NCI-H146 (cell line): ENCODE measurements around the gene CFD.

Experiments used
- DNase-seq: peaks from one replicate; lab custom pipeline; 2025; lab: John Stamatoyannopoulos, UW

The CFD gene

DNA sequence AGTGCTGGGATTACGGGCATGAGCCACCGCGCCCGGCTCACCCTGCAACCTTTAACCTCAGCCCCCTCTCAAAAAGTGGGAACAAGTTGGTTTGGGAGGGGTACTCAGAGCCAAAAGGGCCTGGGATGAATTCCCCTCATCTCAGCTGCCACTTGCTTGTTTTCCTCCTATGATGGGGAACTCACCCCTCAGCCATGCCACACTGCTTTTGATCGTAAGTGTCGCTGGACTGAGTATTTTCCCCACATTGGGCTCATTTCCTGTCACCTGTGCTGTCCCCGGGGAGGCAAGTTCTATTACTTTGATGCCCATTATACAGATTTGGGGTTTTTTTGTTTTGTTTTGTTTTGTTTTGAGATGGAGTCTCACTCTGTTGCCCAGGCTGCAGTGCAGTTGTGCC, 47.0 kb downstream of the CFD start:
- DNase-seq: no peak

DNA sequence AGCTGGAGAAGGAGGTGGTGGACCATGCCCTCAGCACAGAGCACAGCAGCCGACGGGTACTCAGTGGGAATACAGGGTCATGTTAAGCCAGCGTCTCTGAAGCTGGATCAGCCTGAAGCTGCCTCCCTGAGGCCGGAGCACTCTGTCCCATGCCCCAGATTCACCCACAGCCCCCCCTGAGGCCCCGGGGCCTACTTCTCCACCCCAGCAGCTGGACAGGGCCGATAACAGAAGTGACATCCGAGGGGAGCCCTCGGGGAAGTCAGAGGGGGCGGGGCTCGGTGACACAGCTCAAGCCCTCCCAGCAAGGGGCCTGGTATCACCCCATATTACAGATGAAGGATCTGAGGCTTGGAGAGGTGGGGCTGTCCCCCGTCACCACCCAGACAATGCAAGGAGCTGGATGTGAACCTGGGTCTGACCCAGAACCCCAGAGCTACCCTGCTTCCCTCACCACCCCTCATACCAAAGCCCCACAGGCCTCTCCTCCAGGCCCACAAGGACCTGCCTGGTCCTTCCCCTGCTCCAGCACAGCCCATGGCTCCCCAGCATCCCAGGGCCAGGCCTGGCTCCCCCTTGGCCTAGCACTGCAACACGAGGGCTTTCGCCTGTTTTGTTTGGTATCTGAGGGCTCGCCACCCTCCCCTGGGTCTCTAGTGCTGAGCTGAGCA, 47.9 kb downstream of the CFD start:
- no peak for DNase-seq

DNA sequence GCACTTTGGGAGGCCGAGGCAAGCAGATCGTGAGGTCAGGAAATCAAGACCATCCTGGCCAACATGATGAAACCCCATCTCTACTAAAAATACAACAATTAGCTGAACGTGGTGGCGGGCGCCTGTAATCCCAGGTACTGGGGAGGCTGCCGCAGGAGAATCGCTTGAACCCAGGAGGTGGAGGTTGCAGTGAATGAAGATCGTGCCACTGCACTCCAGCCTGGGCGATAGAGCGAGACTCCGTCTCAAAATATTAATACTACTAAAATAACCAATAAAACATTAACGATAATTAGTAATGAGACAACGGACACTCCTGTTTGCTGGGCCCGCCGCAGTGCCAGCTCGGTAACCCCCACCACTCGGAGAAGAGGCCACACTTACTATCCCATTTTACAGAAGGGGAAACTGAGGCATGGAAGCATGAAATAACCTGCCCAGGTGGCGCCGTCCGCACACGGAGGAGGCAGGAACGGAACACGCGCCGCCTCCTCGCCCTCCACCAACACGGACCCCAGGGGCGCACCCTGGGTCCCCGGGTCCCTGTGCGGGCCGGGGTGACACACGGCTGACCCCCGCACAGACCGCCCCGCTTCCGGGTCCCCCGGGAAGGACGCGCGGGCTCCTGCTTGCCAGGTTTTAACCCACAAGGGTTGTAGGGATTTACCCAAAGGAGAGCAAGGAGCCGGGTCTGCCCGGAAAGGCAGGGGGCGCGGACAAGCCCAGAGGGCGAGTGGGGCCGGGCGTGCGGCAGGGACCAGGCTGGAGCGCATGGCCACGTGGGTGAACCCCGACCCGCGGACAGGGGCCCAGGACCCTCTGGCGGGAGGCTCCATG, 52.0 kb downstream of the CFD start:
- DNase-seq: no peak

DNA sequence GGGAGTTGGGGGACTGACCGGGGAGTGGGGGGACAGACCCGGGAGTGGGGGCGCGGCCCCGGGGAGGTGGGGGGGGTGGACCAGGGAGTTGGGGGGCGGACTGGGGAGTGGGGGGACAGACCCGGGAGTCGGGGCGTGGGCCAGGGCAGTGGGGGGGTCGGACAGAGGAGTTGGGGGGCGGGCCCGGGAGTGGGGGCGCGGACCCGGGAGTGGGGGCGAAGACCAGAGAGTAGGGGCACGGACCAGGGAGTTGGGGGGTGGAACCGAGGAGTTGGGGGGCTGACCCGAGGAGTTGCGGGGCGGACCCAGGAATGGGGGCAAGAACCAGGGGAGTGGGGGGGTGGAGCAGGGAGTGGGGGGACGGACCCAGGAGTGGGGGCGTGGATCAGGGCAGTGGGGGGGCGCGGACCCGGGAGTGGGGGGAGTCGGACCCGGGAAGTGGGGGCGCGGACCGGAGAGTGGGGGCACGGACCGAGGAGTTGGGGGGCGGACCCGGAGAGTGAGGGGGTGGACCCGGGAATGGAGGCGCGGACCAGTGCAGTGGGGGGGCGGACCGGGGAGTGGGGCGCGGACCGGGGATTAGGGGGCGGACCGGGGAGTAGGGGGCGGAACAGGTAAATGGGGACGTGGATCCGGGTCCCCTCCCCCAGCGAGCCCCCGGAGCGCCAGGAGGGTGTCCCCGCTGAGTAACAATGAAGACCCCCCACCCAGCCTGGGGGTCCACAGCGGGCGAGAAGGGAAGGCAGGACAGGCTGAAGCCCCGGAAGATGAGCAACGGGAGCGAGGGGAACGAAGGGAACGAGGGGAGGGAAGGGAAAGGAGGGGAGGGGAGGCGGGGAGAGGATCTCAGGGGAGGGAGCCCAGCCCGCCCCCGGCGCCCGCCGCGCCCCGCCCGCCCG, 53.0 kb downstream of the CFD start:
- DNase-seq: no peak
